TTC549 (cell line): ENCODE data around the gene PLCXD3.

Experiments used
- FAIRE-seq: peaks from 2 replicates; lab custom pipeline; 2012; peaks lifted over from hg19 to GRCh38; lab: Jason Lieb, UNC

The PLCXD3 gene

GRCh38 chr5:41281215-41281810, 229.1 kb downstream of the PLCXD3 start:
- no peak for FAIRE-seq

- no peak for FAIRE-seq
Observed at GRCh38 chr5:41279040-41279439, 231.4 kb downstream of the PLCXD3 start.

DNA sequence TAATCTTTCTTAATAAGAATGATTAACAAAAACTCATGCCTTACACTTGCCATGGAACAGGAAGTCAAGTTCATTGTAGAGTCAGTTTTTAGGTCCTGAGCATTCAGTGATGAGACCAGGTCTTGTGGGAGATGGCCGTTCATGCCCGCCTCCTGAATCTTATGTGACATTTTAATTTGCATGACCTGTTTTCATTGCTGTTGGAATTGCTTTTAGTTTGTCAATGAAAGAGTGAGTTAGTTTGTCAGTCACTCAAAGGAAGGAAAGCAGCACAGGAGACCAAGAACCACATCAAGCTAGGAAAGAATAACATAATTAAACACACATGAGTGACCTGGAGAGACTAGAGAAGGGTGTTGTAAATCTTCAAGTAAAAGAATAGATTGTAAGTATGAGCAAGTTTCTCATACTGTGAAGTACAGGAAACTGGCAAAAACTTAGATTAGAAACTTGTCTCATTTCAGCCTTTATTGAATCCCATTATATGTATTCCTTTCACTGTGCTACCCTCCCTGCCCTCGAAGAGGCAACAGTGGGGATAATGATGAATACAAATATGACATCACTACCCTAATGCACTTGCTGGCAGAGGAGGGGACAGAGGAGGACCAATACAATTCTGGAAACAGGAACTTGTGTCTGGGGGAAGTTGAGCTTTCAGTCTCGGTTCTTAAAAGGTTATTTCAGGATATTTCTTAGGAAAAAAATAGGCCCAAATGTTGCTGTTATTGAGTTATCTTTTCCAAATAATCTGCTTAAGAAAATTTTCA, 232.7 kb downstream of the PLCXD3 start:
- FAIRE-seq = no peak

- no peak for FAIRE-seq
Observed at GRCh38 chr5:41275813-41276512, 234.4 kb downstream of the PLCXD3 start.

DNA sequence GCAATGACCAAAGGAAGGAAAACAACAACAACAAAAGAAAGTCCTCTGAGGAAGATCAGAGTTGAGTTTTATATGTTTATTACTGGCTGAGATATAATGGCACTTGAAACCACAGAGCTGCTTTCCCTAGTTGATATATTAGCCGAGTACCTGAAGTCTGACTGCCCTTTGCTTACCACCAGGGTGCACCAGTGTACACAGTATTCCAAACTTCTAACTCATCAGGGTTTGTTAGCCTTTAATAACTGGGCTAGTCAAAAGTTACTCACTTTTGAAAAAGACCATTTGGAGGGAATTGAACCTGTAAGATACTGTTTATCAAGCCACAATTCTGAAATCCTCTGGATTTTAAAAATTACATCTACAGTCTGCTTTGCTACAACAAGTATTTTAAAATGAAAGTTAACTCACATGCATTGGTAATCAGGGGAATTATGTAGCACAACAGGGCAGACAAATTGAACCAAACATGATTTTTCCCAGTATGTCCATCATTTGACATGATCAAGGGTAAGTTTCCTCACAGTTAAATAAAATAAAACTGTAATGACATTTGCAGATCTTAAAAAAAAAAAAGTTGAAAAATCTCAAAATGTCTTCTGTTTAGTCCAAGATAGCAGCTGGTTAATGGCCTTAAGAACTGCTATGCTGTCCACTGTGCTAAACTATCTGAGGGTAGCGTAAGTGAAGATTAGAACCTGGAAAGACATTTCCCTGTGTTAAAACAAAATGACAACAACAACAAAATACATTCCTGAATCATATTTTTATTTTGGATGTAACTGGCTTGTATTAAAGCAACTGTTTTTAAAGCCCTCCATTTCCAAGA, 239.8 kb downstream of the PLCXD3 start:
- no peak for FAIRE-seq

GRCh38 chr5:41268894-41269293, 241.5 kb downstream of the PLCXD3 start:
- no peak for FAIRE-seq

GRCh38 chr5:41266377-41266776, 244.0 kb downstream of the PLCXD3 start:
- no peak for FAIRE-seq

- FAIRE-seq = no peak
Observed at GRCh38 chr5:41264019-41264418, 246.4 kb downstream of the PLCXD3 start.

DNA sequence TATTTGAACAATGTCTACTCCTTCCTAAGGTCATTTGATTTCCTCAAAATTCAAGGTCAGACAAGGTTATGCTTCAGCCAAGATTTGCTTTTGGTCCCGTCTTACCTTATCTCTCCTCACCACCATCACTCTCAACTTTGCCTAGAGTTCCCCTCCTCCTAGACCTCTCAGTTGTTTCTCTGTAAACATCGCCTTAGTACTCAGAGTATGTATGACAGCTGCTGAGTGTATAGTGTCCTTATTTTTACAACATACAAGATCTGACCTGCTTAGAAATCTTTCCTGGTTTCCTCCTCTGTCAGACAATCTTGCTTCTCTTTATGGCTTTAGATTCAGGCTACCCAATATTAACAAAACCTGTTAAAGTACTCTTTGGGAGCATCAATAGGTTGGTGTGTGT, 247.1 kb downstream of the PLCXD3 start:
- no peak for FAIRE-seq
